Breast epithelium (tissue), 4 donors: ENCODE measurements around the gene PSKH1. TPM values are rescaled to one million over a fixed set of nuclear protein-coding genes. Genes with fewer than 3 reads are reported as not detected.

Experiments used
- DNase-seq, 2 donors: peaks; one replicate each; pipeline ENCODE4 v3.0.0-alpha.2; 2019; ENCODE audit warnings: low spot score in 2 of 2
- H3K27ac ChIP-seq, 2 donors: fragments of 200-600 bp; sonication (generic) in 1 of 2; one replicate each; pipeline ENCODE4 v1.5.1; 2016 to 2019; ENCODE audit warnings: mild to moderate bottlenecking in 1 of 2
- H3K27me3 ChIP-seq, 2 donors: fragments of 200-600 bp; sonication (generic) in 1 of 2; one replicate each; pipeline versions ENCODE4 v1.5.1 to v1.6.0; 2017 to 2019; ENCODE audit warnings: control low read depth in 1 of 2, mild to moderate bottlenecking in 1 of 2
- H3K36me3 ChIP-seq: fragments of 200-600 bp; one replicate; pipeline ENCODE4 v1.5.1; 2019
- H3K4me1 ChIP-seq, 2 donors: fragments of 200-600 bp; sonication (generic); one replicate each; pipeline ENCODE4 v1.5.1; 2016 to 2019; ENCODE audit warnings: control low read depth in 1 of 2
- H3K4me3 ChIP-seq, 3 donors: fragments of 200-600 bp; sonication (generic); 1 replicate in 2 of 3; 2 replicates in 1 of 3; pipeline ENCODE4 v1.5.1; 2016 to 2019; ENCODE audit warnings: mild to moderate bottlenecking in 3 of 3, moderate library complexity in 2 of 3
- H3K9me3 ChIP-seq, 2 donors: fragments of 200-600 bp; sonication (generic) in 1 of 2; one replicate each; pipeline ENCODE4 v1.5.1; 2016 to 2019; ENCODE audit warnings: control low read depth in 1 of 2
- CTCF ChIP-seq, 3 donors: fragments of 450-650 bp; IDR thresholded peaks; one replicate each; pipeline ENCODE4 v1.5.1; 2016 to 2017; ENCODE audit warnings: antibody characterized with exemption in 3 of 3, mild to moderate bottlenecking in 3 of 3, moderate library complexity in 3 of 3
- POLR2A ChIP-seq: fragments of 450-650 bp; IDR thresholded peaks from one replicate; pipeline ENCODE4 v1.6.1; 2016; ENCODE audit warnings: antibody characterized with exemption, mild to moderate bottlenecking, moderate library complexity
- POLR2AphosphoS5 ChIP-seq, 3 donors: sonication (generic); formaldehyde crosslinking; IDR thresholded peaks; one replicate each; pipeline ENCODE4 v1.6.1; 2017; ENCODE audit warnings: antibody characterized with exemption in 3 of 3
- intact Hi-C: fragments of 100-400 bp; cut with DNase I; formaldehyde crosslinking; loops from one replicate; pipeline ENCODE4 v1.15.1; 2023; ENCODE audit warnings: low total_unique reads
- total RNA-seq, 3 donors: library from RNA; depleted of rRNA; stranded (reverse); fragments of >200 nt; gene quantifications; one replicate each; pipeline ENCODE4 v1.1.0, GENCODE V29; 2016

PSKH1 gene
- total RNA-seq, 3 donors from 2014 or later, result 17.3 to 20.5 (median 17.4) TPM

GRCh38 chr16:67954421-67955196 lies 61.6 kb downstream of the PSKH1 start:
- H3K4me3 ChIP-seq, result no peak overlapping the region
- intact Hi-C loops, result no loop called here
- H3K4me1 ChIP-seq, result peaks cover 0 to 3% of the 10 kb centered on the region in 2 donors
- TF ChIP-seq POLR2A (no peak), POLR2AphosphoS5 (IDR thresholded peaks at IDR 0.05) (no peak), CTCF (IDR thresholded peaks at IDR 0.05) (no peak)
- H3K27me3 ChIP-seq, result no peaks in the 10 kb centered on the region
- H3K27ac ChIP-seq, result peak overlapping the region in 1 of 2 donors; percentile 19
- H3K36me3 ChIP-seq, result no peaks in the 10 kb centered on the region
- H3K9me3 ChIP-seq, result no peaks in the 10 kb centered on the region
- DNase-seq, result no peak

GRCh38 chr16:67957622-67958021 lies 64.6 kb downstream of the PSKH1 start:
- intact Hi-C loops, result no loop called here
- Histone ChIP-seq H3K9me3 (no peaks in the 10 kb centered on the region), H3K4me3 (no peak overlapping the region), H3K27ac (peak overlapping the region in 1 of 2 donors; percentile 90), H3K4me1 (peaks cover 18 to 19% of the 10 kb centered on the region in 2 donors), H3K27me3 (no peaks in the 10 kb centered on the region), H3K36me3 (no peaks in the 10 kb centered on the region)
- no peak for DNase-seq
- TF ChIP-seq POLR2AphosphoS5 (IDR thresholded peaks at IDR 0.05) (no peak), CTCF (IDR thresholded peaks at IDR 0.05) (no peak), POLR2A (no peak)

- intact Hi-C loops, result no loop called here
- no peaks in the 10 kb centered on the region for H3K9me3 ChIP-seq
- H3K27me3 ChIP-seq, result no peaks in the 10 kb centered on the region
- TF ChIP-seq POLR2AphosphoS5 (IDR thresholded peaks at IDR 0.05), result peak in 1 of 3 donors; percentile 60
- no peak for TF ChIP-seq POLR2A
- TF ChIP-seq CTCF (IDR thresholded peaks at IDR 0.05), result no peak
- peak overlapping the region; percentile 38 to 90 for H3K27ac ChIP-seq
- DNase-seq, result no peak
- no peak overlapping the region for H3K4me3 ChIP-seq
- H3K36me3 ChIP-seq, result no peaks in the 10 kb centered on the region
- peaks cover 25 to 26% of the 10 kb centered on the region in 2 donors for H3K4me1 ChIP-seq
Observed at GRCh38 chr16:67959536-67960329, 66.7 kb downstream of the PSKH1 start.

- peak overlapping the region in 1 of 3 donors; percentile 6 for H3K4me3 ChIP-seq
- H3K4me1 ChIP-seq, result peaks cover 25 to 33% of the 10 kb centered on the region in 2 donors
- peak overlapping the region; percentile 68 to 90 for H3K27ac ChIP-seq
- intact Hi-C loops, result no loop called here
- peak; percentile 96 to 98 for DNase-seq
- TF ChIP-seq CTCF (IDR thresholded peaks at IDR 0.05), result peak in 1 of 3 donors; percentile 32
- TF ChIP-seq POLR2AphosphoS5 (IDR thresholded peaks at IDR 0.05), result peak; percentile 58 to 91 (median 89)
- TF ChIP-seq POLR2A, result no peak
- H3K9me3 ChIP-seq, result no peaks in the 10 kb centered on the region
- H3K27me3 ChIP-seq, result no peaks in the 10 kb centered on the region
- no peaks in the 10 kb centered on the region for H3K36me3 ChIP-seq
Observed at GRCh38 chr16:67961551-67961957, 68.5 kb downstream of the PSKH1 start.

- DNase-seq, result no peak
- Histone ChIP-seq H3K27me3 (no peaks in the 10 kb centered on the region), H3K9me3 (no peaks in the 10 kb centered on the region), H3K4me3 (peak overlapping the region in 1 of 3 donors; percentile 41), H3K36me3 (no peaks in the 10 kb centered on the region), H3K27ac (peak overlapping the region; percentile 68 to 90), H3K4me1 (peaks cover 25 to 33% of the 10 kb centered on the region in 2 donors)
- intact Hi-C loops, result no loop called here
- TF ChIP-seq POLR2AphosphoS5 (IDR thresholded peaks at IDR 0.05) (no peak), POLR2A (no peak), CTCF (IDR thresholded peaks at IDR 0.05) (no peak)
Observed at GRCh38 chr16:67962135-67962534, 69.1 kb downstream of the PSKH1 start.
